ENCODE results near the gene TMED9.

DNA sequence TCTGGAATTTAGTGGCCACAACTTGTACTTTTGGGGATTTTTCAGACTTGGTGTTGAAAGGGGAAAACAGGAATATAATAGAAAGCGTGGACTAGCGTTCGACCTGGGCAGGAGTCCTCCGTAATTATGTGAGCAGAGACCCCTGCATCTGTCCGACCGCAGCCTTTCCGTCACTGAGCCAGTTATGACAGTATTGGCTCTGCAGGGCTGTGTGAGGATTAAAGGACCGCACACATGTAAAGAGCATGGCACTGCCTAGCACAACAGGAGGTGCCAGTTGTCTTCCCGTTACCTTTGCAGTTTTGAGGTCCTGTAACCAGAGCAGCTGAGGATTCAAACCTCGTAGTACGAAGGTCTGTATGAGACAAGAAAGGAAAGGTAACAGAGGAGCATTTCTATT is 9.1 kb downstream of the TMED9 start:
- TF ChIP-seq, protein P1, sequence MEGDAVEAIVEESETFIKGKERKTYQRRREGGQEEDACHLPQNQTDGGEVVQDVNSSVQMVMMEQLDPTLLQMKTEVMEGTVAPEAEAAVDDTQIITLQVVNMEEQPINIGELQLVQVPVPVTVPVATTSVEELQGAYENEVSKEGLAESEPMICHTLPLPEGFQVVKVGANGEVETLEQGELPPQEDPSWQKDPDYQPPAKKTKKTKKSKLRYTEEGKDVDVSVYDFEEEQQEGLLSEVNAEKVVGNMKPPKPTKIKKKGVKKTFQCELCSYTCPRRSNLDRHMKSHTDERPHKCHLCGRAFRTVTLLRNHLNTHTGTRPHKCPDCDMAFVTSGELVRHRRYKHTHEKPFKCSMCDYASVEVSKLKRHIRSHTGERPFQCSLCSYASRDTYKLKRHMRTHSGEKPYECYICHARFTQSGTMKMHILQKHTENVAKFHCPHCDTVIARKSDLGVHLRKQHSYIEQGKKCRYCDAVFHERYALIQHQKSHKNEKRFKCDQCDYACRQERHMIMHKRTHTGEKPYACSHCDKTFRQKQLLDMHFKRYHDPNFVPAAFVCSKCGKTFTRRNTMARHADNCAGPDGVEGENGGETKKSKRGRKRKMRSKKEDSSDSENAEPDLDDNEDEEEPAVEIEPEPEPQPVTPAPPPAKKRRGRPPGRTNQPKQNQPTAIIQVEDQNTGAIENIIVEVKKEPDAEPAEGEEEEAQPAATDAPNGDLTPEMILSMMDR (IDR thresholded peaks at IDR 0.05), result no peak
- no peak for TF ChIP-seq ZFX (IDR thresholded peaks at IDR 0.05; ENCODE audit: borderline replicate concordance)

All from 22Rv1 (cell line).